Cardiac fibroblast (primary cell): Measurements from ENCODE around the gene ZNF93.
"Not testable (repeated sequence)": the region's sequence is repeated elsewhere in the genome, so short reads cannot be mapped to it uniquely, and the experiment has no call there.

Source experiments
- DNase-seq, 2 donors: peaks; one replicate each; pipeline versions ENCODE4 v3.0.0 to v3.0.0-alpha.2; 2010; ENCODE audit warnings: low read depth in 2 of 2
- H3K4me3 ChIP-seq, 2 donors: replicated peaks in 1 of 2; 1 replicate in 1 of 2; 2 replicates in 1 of 2; pipeline ENCODE4 v1.5.1; 2011; ENCODE audit warnings: low read depth in 2 of 2, low read length in 2 of 2, mild to moderate bottlenecking in 2 of 2, moderate library complexity in 1 of 2
- CTCF ChIP-seq: IDR thresholded peaks from one replicate; pipeline ENCODE4 v1.5.1; 2011; ENCODE audit warnings: low read depth, mild to moderate bottlenecking, low read length, inconsistent platforms

Gene ZNF93

GRCh38 chr19:19909654-19910053 is 8.9 kb downstream of the ZNF93 start:
- no peak overlapping the region for H3K4me3 ChIP-seq
- DNase-seq = no peak
- no peak for TF ChIP-seq CTCF

GRCh38 chr19:19911150-19911549 is 10.4 kb downstream of the ZNF93 start:
- H3K4me3 ChIP-seq = no peak overlapping the region
- peak; percentile 6 to 45 for DNase-seq
- TF ChIP-seq CTCF = no peak

GRCh38 chr19:19914596-19914995 is 13.8 kb downstream of the ZNF93 start:
- H3K4me3 ChIP-seq = no peak overlapping the region
- TF ChIP-seq CTCF = no peak
- DNase-seq = no peak

- DNase-seq = peak in 1 of 2 donors; percentile 24
- H3K4me3 ChIP-seq = not testable (repeated sequence)
- TF ChIP-seq CTCF = peak; percentile 27
Measured at GRCh38 chr19:19930417-19930816, 29.7 kb downstream of the ZNF93 start.

- H3K4me3 ChIP-seq = not testable (repeated sequence)
- DNase-seq = peak in 1 of 2 donors; percentile 13
Measured at GRCh38 chr19:19933432-19934314, 32.9 kb downstream of the ZNF93 start.

GRCh38 chr19:19937403-19937802 is 36.7 kb downstream of the ZNF93 start:
- no peak for TF ChIP-seq CTCF
- DNase-seq = no peak
- H3K4me3 ChIP-seq = no peak overlapping the region

- H3K4me3 ChIP-seq = no peak overlapping the region
- no peak for DNase-seq
- no peak for TF ChIP-seq CTCF
Measured at GRCh38 chr19:19938449-19938848, 37.7 kb downstream of the ZNF93 start.
